Stimulated activated CD4-positive, alpha-beta T cell treated with anti-CD3 and anti-CD28 coated beads, Interleukin-15, amount 100 ng/mL, for 48 hours (primary cell): Measurements from ENCODE around the gene DEDD2.
"Not testable (repeated sequence)": the region's sequence is repeated elsewhere in the genome, so short reads cannot be mapped to it uniquely, and the experiment has no call there.

Experiments used
- DNase-seq, 2 donors: peaks; one replicate each; pipeline ENCODE4 v3.0.0-alpha.2; 2020; ENCODE audit warnings: low read depth in 2 of 2

Gene DEDD2, protein sequence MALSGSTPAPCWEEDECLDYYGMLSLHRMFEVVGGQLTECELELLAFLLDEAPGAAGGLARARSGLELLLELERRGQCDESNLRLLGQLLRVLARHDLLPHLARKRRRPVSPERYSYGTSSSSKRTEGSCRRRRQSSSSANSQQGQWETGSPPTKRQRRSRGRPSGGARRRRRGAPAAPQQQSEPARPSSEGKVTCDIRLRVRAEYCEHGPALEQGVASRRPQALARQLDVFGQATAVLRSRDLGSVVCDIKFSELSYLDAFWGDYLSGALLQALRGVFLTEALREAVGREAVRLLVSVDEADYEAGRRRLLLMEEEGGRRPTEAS

GRCh38 chr19:42217520-42218437 lies at the start of gene DEDD2:
Gene DEDD2, minus strand, starts transcription at chr19:42217677. Its CDS starts 670 bp downstream, at chr19:42217007.
- peak; percentile 99 to 100 for DNase-seq

- DNase-seq: not testable (repeated sequence)
These were observed 49.6 kb upstream of the DEDD2 start for GRCh38 chr19:42266928-42267603.

- not testable (repeated sequence) for DNase-seq
These were observed 48.6 kb upstream of the DEDD2 start for GRCh38 chr19:42266105-42266504.

GRCh38 chr19:42261763-42262162 lies 44.3 kb upstream of the DEDD2 start:
- no peak for DNase-seq

GRCh38 chr19:42257842-42258241 lies 40.4 kb upstream of the DEDD2 start:
- not testable (repeated sequence) for DNase-seq

DNA sequence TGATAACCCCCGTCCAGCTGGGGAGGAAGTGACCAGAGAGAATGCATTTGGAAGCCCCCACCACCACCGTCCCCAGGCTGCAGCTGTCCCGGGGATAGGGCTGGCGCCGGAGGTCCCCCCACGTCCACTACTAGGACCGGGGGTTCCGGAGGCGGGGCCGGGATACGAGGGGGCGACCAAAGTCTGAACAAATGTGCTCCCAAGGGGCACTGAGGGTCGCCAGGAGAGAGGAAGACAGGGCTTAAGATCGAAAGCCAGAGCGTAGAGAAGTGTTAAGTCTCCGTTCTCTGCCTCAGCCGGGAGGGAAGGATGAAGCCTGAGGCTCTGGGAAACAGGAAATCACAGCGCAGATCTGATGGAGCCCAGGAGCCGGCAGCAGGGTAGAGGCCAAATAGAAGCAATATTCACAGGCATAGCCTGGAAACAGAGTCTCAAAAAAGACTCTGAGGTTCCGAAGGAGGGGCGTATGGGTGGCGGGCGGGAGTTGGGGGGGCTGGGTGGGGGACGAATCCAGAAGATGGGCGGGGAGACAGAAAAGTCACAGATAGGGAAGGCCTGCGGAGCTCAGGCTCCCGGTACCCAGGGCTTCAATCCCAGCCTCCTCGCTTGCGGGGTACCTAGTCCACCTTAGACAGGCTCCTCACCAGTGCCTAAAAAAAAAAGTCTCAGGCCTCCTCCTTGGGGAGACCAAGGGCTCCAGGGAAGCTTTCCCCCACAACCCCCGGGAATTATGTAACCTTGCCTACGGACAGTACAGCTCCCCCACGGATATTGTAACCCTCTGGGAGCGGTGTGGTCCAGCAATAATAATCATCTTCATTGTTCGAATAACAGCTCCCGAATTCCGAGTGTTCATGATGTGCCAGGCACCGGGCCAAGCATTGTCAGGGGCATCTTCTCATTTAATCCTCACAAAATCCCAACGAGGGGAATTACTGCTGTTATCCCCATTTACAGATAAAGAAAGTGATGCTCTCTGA lies 38.6 kb upstream of the DEDD2 start:
- no peak for DNase-seq

DNA sequence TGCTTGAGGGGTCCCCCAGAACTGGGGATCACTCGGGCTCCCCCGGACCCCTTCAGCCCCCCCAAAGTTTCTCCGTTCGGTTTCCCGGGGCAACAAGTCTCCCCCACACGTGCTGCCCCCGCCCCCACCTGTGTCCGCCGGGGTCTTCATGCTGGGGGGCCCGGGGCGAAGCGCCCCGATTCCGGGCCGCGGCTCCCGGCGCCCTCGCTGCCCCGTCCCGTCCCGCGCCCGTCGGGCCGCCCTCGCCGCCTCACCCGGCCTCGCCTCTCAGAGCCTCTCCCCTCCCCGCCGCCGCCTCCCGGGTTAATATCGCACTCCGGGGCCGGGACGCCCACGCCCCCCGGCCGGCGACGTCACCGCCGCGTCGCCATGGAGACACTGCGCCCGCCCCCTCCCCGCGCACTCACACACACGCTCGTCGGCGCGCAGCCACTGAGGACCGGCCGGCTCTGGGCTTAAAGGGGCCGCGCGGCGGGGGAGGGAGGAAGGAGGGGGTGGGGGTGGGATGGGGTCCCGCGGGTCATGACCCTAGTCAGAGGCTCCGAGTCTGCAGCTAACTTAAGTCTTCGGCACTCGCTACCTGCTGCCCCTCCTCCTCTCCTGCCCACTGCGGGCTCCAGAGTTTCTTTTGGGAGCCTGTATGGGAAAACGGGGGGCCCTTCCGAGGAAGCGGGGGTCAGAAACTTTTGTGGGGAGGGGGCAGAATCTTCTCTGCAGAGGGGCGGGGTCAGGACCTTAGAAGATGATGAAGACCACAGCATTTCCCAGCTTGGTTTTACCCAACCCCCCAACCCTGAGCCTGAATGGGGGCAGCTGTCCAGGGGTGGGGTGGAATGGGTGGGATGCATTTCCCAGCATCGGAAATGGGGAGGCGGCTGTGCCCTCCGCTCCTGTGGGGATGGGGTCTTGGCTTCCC lies 37.6 kb upstream of the DEDD2 start, which contains the start of gene ERF:
TSS of gene ERF (minus strand) at position 279 of the 916 bp plus-strand sequence. CDS start at position 150, 129 bp downstream.
- DNase-seq: peak; percentile 87 to 90

DNA sequence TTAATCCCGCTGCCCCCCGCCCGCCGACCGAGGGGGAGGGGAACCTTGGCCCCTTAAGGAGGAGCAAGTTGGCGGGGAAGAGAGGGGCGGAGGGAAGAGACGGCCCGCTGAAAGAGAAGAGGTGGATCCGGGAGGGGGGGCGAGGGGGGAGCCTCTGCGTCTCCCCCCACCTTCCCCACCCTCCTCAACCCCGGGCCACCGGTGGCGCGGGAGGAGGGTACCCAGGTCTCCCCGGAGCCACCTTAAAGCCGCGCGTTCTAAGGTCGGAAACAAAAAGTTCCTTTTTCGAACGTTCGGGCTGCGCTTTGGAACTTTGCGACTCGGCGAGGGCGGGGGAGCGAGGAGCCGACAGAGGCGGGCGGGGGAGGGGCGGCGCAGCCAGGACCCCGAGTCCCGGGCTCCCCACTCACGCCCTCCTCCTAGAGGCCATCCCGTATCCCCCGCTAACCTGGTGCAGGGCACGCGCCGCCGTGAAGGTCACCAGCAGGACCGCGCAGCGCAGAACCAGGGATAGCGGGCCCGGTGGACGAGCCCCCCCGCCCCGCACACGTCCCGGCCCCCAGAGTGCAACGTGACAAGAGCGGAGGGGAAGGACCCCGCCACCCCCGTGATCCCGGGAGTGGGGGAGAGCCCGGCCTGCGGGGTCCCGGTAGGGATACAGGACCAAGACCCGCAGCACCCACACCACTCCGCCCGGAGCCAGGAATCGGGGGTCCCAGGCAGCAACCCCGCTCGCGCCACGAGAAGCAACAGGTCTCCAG lies 36.8 kb upstream of the DEDD2 start:
- DNase-seq: peak in 1 of 2 donors; percentile 68

- DNase-seq: peak in 1 of 2 donors; percentile 59
These were observed 36.0 kb upstream of the DEDD2 start for GRCh38 chr19:42253245-42254088.

DNA sequence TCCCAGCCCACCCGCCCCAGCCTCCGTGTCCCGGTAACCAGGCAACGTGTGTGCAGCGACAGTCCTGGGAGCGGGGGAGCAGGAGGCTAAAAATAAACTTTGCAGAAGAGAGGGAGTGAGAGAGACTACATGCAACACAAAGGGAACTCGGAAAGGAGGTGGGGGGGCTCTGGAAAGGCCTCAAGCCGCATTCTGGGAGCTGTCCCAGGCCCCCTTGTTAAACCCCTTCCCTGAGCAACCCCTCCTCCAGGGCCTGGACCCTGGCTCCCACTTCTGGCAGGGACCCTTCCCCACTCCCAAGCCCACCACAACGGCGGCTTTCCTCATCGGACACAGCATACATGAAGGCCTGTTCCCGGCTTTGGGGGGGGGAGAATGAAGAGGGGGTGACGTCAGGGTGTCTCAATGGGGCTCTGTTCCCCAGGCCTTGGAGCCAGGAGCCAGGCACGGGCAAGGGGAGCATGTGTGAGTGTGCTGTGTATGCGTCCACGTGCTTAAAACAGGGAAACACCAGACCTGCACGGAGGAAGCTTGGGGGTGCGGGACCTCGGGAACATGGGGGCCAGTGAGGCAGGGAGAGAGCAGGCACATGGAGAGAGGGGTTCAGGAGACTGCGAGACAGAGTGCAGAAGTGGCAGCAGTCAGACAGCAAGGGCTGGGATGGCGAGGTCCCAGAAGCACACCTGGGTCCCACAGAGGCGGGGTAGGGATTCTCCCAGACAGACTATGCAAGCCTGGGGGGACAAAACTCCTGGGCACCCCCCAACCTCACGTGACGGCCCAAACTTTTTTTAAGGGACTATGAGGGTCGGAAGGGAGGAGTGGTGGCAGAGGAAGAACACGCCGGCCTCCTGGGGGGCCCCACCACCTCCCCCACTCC lies 35.1 kb upstream of the DEDD2 start:
- DNase-seq: no peak

- no peak for DNase-seq
These were observed 34.3 kb upstream of the DEDD2 start for GRCh38 chr19:42251572-42252358.

DNA sequence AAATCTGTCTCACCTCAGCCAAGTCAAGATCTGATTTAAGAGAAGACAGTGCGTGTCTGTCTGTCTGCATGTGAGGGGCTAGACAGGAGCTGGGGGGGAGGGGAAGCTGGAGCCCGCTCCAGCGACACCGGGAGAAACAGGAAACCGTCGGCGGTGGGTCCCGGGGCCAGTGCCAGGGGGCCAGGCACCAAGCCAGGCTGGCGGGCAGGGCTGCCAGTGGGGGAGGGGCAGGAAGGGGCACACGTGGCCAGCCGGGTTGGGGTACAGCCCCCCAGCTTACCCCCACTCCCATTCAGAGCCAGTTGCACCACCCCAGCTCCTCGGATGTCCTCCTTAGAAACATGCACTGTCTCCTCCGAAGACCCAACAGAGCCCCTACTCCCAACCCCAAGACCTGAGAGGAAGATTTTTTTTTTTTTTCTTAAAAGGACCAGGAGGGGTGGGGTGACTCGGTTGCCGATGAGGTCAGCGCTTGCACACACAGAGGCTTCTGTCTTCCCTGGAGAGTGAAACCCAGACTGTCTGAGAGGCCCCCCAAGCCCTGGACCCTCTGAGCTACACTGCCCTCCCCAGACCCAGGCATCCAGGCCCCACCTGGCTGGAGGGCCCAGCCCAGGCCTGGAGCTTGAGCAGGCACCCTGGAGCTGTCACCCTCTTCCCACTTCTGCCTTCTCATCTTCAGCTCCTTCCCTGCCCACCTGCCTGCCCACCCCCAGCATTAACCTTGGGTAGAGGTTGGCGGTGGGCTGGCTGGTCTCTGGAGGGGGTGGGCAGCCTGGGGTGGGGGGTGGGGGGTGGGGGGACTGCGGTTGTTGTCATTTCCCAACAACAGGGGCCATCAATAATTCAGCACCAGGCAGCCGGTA lies 33.4 kb upstream of the DEDD2 start:
- no peak for DNase-seq

GRCh38 chr19:42250183-42250665 lies 32.7 kb upstream of the DEDD2 start:
- DNase-seq: no peak

DNA sequence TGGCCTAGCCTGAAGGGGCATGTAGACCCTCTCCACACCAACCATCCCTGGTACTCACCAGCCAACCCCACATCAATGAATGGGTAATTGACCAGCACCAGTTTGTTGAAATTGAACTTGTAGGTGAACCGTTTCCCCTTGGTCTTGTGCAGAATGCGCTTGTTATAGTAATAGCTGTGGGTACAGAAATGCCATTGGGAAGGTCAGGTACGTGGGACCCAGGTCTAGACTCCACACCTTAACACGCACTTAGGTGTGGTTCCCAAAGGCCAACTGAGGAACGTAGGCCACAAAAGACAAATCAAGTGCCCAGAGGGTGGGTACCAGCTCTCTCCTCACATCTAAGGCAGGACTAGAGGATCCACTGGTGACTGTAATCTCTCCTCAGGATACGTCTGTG lies 32.3 kb upstream of the DEDD2 start:
- no peak for DNase-seq

- no peak for DNase-seq
These were observed 31.8 kb upstream of the DEDD2 start for GRCh38 chr19:42249149-42249750.
